ENCODE results near the gene ATP4B.
"Not testable (repeated sequence)": the region's sequence is repeated elsewhere in the genome, so short reads cannot be mapped to it uniquely, and the experiment has no call there.

Gene ATP4B

GRCh38 chr13:113623491-113624234, 34.3 kb downstream of the ATP4B start:
- no peak for DNase-seq

GRCh38 chr13:113622791-113623490, 35.1 kb downstream of the ATP4B start:
- no peak for DNase-seq

GRCh38 chr13:113621986-113622550, 35.9 kb downstream of the ATP4B start:
- DNase-seq = not testable (repeated sequence)

- DNase-seq = not testable (repeated sequence)
Measured at GRCh38 chr13:113621498-113621897, 36.5 kb downstream of the ATP4B start.

GRCh38 chr13:113621046-113621445, 37.0 kb downstream of the ATP4B start:
- DNase-seq = no peak

- DNase-seq = no peak
Measured at GRCh38 chr13:113620036-113620796, 37.8 kb downstream of the ATP4B start.

- DNase-seq = no peak
Measured at GRCh38 chr13:113618455-113618854, 39.5 kb downstream of the ATP4B start.

GRCh38 chr13:113617961-113618360, 40.0 kb downstream of the ATP4B start:
- DNase-seq = no peak

GRCh38 chr13:113616991-113617749, 40.8 kb downstream of the ATP4B start:
- DNase-seq = no peak

GRCh38 chr13:113616281-113616906, 41.6 kb downstream of the ATP4B start:
- no peak for DNase-seq

GRCh38 chr13:113613789-113614379, 44.1 kb downstream of the ATP4B start:
- DNase-seq = no peak

- no peak for DNase-seq
Measured at GRCh38 chr13:113612607-113613006, 45.4 kb downstream of the ATP4B start.

GRCh38 chr13:113611996-113612395, 46.0 kb downstream of the ATP4B start:
- DNase-seq = no peak

- no peak for DNase-seq
Measured at GRCh38 chr13:113610266-113610665, 47.7 kb downstream of the ATP4B start.

- no peak for DNase-seq
Measured at GRCh38 chr13:113609616-113610015, 48.4 kb downstream of the ATP4B start.

GRCh38 chr13:113608967-113609533, 48.9 kb downstream of the ATP4B start:
- no peak for DNase-seq

- DNase-seq = no peak
Measured at GRCh38 chr13:113607889-113608635, 49.9 kb downstream of the ATP4B start.

GRCh38 chr13:113607056-113607888, 50.7 kb downstream of the ATP4B start:
- DNase-seq = no peak

GRCh38 chr13:113605866-113606438, 52.0 kb downstream of the ATP4B start:
- DNase-seq = no peak

Measured in NCI-H524 treated with DMSO at 0.1 percent for 48 hours (cell line).